CD4-positive, alpha-beta T cell treated with Interleukin-12 subunit alpha and Interleukin-12 subunit beta, for 1 hour (primary cell): ENCODE data around the gene C19orf25.

ENCODE experiments used
- DNase-seq: peaks from one replicate; pipeline ENCODE4 v3.0.0-alpha.2; 2020

The C19orf25 gene

GRCh38 chr19:1427221-1427920 lies 51.6 kb downstream of the C19orf25 start:
- no peak for DNase-seq

DNA sequence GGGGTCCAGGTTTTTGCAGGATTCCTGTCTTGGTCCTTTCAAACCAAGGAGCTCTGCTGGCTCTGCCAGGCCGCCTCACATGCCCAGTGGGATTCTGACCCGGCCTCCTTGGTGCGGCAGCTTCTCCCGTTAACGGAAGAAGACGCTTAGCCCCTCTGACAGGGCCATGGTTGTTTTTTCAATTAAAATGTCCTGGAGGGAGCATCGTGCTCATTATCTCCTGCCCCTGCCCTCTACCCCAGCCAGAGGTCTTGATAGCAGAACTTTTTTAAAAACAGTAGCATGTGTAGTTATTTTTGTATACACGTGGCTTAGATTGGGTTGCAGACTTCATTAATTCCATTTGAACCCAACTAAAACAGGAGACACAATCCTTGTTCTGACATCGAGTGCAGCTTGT lies 52.3 kb downstream of the C19orf25 start:
- DNase-seq = no peak

DNA sequence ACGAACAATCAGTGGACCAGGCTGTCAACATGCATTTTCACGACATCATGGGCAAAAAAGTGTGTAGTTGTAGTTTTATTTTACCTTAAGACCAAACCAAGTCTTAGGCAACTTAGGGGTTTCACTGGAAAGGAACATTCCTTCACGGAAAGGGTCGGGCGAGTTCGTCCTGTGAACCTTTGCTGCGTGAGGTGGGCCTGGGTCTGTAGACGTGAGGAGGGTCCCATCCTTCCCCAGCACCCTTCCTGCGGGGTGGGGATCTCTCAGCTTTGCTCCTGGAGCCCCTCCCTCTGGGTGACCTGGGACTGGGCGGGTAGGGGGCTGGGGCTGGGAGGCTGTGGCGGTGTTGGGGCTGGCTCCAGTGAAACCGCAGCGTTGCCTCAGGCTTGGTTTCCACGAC lies 53.1 kb downstream of the C19orf25 start:
- no peak for DNase-seq

DNA sequence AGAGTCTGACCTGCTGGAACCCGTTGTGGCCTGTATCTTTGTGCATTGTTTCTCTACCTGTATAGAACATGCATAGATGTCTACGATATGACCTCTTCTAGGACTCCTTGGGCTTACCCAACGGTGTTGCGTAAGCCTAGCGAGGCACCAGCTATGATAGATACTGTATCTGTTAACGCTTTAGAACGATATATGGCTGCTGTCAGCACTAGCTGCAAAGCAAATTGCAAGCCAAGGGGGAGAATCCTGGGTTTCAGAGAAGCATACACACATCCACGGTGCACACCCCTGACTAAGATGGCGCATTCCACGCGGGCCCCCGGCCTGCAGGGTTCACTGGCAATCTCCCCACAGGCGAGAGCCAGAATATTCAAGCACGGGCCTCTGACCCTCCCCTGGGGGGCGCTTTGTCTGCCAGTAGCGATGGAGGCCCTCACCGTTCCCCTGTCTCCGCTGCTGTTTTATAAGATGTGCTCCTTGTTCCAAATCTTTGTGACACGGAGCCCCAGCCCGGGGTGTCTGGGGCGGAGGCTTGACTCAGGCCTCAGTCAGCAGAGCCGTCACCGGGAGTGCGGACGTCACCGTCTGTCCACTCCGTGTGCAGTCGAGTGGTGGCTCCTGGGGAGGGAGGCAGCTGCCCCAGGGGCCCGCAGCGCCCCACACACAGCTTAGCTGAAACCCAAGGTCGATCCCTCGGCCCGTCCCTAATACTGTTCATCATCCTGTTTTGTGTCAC lies 53.7 kb downstream of the C19orf25 start:
- DNase-seq = no peak

- DNase-seq = no peak
Observed at GRCh38 chr19:1424192-1424955, 54.6 kb downstream of the C19orf25 start.

- DNase-seq = no peak
Observed at GRCh38 chr19:1423436-1424191, 55.4 kb downstream of the C19orf25 start.
